Breast epithelium (tissue), 4 donors: Measurements from ENCODE around the gene STX8. TPM values are rescaled to one million over a fixed set of nuclear protein-coding genes. Genes with fewer than 3 reads are reported as not detected.
"Not testable (repeated sequence)": the region's sequence is repeated elsewhere in the genome, so short reads cannot be mapped to it uniquely, and the experiment has no call there.

Source experiments
- DNase-seq, 2 donors: peaks; one replicate each; pipeline ENCODE4 v3.0.0-alpha.2; 2019; ENCODE audit warnings: low spot score in 2 of 2
- H3K27ac ChIP-seq, 2 donors: fragments of 200-600 bp; sonication (generic) in 1 of 2; one replicate each; pipeline ENCODE4 v1.5.1; 2016 to 2019; ENCODE audit warnings: mild to moderate bottlenecking in 1 of 2
- H3K27me3 ChIP-seq, 2 donors: fragments of 200-600 bp; sonication (generic) in 1 of 2; one replicate each; pipeline versions ENCODE4 v1.5.1 to v1.6.0; 2017 to 2019; ENCODE audit warnings: control low read depth in 1 of 2, mild to moderate bottlenecking in 1 of 2
- H3K36me3 ChIP-seq: fragments of 200-600 bp; one replicate; pipeline ENCODE4 v1.5.1; 2019
- H3K4me1 ChIP-seq, 2 donors: fragments of 200-600 bp; sonication (generic); one replicate each; pipeline ENCODE4 v1.5.1; 2016 to 2019; ENCODE audit warnings: control low read depth in 1 of 2
- H3K4me3 ChIP-seq, 3 donors: fragments of 200-600 bp; sonication (generic); 1 replicate in 2 of 3; 2 replicates in 1 of 3; pipeline ENCODE4 v1.5.1; 2016 to 2019; ENCODE audit warnings: mild to moderate bottlenecking in 3 of 3, moderate library complexity in 2 of 3
- H3K9me3 ChIP-seq, 2 donors: fragments of 200-600 bp; sonication (generic) in 1 of 2; one replicate each; pipeline ENCODE4 v1.5.1; 2016 to 2019; ENCODE audit warnings: control low read depth in 1 of 2
- POLR2A ChIP-seq: fragments of 450-650 bp; IDR thresholded peaks from one replicate; pipeline ENCODE4 v1.6.1; 2016; ENCODE audit warnings: antibody characterized with exemption, mild to moderate bottlenecking, moderate library complexity
- POLR2AphosphoS5 ChIP-seq, 3 donors: sonication (generic); formaldehyde crosslinking; IDR thresholded peaks; one replicate each; pipeline ENCODE4 v1.6.1; 2017; ENCODE audit warnings: antibody characterized with exemption in 3 of 3
- intact Hi-C: fragments of 100-400 bp; cut with DNase I; formaldehyde crosslinking; loops from one replicate; pipeline ENCODE4 v1.15.1; 2023; ENCODE audit warnings: low total_unique reads
- total RNA-seq, 3 donors: library from RNA; depleted of rRNA; stranded (reverse); fragments of >200 nt; gene quantifications; one replicate each; pipeline ENCODE4 v1.1.0, GENCODE V29; 2016
- TF ChIP-seq, protein P1 (sequence below), 3 donors: fragments of 450-650 bp; IDR thresholded peaks; one replicate each; pipeline ENCODE4 v1.5.1; 2016 to 2017; ENCODE audit warnings: antibody characterized with exemption in 3 of 3, mild to moderate bottlenecking in 3 of 3, moderate library complexity in 3 of 3

STX8 gene
- total RNA-seq, 3 donors from 2014 or later, result 54.1 to 101 (median 60.4) TPM

DNA sequence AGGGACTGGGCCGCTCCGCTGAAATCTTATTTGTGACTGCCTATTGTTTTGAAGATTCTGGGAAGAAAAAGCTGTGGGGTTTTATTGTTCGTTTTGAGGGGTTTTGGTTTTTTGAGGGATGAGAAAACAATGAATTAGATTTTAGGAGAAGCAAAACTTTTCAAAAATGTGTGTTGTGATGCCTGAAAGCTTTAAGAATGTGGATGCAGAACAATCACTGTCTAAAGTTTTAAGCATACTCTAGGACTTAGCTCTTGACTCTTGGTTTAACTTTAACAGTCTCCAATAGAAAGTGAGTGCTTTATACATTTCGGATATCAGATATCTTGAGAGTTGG lies 1.7 kb upstream of the STX8 start:
- TF ChIP-seq, protein P1, sequence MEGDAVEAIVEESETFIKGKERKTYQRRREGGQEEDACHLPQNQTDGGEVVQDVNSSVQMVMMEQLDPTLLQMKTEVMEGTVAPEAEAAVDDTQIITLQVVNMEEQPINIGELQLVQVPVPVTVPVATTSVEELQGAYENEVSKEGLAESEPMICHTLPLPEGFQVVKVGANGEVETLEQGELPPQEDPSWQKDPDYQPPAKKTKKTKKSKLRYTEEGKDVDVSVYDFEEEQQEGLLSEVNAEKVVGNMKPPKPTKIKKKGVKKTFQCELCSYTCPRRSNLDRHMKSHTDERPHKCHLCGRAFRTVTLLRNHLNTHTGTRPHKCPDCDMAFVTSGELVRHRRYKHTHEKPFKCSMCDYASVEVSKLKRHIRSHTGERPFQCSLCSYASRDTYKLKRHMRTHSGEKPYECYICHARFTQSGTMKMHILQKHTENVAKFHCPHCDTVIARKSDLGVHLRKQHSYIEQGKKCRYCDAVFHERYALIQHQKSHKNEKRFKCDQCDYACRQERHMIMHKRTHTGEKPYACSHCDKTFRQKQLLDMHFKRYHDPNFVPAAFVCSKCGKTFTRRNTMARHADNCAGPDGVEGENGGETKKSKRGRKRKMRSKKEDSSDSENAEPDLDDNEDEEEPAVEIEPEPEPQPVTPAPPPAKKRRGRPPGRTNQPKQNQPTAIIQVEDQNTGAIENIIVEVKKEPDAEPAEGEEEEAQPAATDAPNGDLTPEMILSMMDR (IDR thresholded peaks at IDR 0.05), result no peak
- no peak for TF ChIP-seq POLR2A
- TF ChIP-seq POLR2AphosphoS5 (IDR thresholded peaks at IDR 0.05), result no peak
- DNase-seq, result no peak
- H3K36me3 ChIP-seq, result no peaks in the 10 kb centered on the region
- peak overlapping the region in 2 of 3 donors; percentile 73 to 79 for H3K4me3 ChIP-seq
- H3K4me1 ChIP-seq, result no peaks in the 10 kb centered on the region
- no peaks in the 10 kb centered on the region for H3K27me3 ChIP-seq
- intact Hi-C loops, result no loop called here
- no peaks in the 10 kb centered on the region for H3K9me3 ChIP-seq
- H3K27ac ChIP-seq, result no peak overlapping the region

GRCh38 chr17:9576521-9577372 lies 1.1 kb upstream of the STX8 start, which contains the start of gene CFAP52:
TSS of gene CFAP52 (plus strand) at chr17:9576642. CDS start at chr17:9576696, 54 bp downstream.
- H3K36me3 ChIP-seq, result no peaks in the 10 kb centered on the region
- H3K27ac ChIP-seq, result peak within 1 kb of the TSS; percentile 56 to 71
- DNase-seq, result peak; percentile 32 to 56
- H3K4me1 ChIP-seq, result no peaks in the 10 kb centered on the region
- no peaks in the 10 kb centered on the region for H3K27me3 ChIP-seq
- H3K4me3 ChIP-seq, result peak within 1 kb of the TSS; percentile 73 to 91 (median 79)
- no peaks in the 10 kb centered on the region for H3K9me3 ChIP-seq
- intact Hi-C loops, result no loop called here
- TF ChIP-seq POLR2A, result no peak
- peak in 1 of 3 donors; percentile 17 for TF ChIP-seq POLR2AphosphoS5 (IDR thresholded peaks at IDR 0.05)
- TF ChIP-seq, protein P1 (IDR thresholded peaks at IDR 0.05), result peak; percentile 22 to 60 (median 40)

GRCh38 chr17:9571201-9571600 lies 4.4 kb downstream of the STX8 start:
- H3K4me3 ChIP-seq, result no peak overlapping the region
- no peaks in the 10 kb centered on the region for H3K9me3 ChIP-seq
- DNase-seq, result no peak
- intact Hi-C loops, result no loop called here
- no peaks in the 10 kb centered on the region for H3K4me1 ChIP-seq
- H3K27ac ChIP-seq, result no peak overlapping the region
- no peaks in the 10 kb centered on the region for H3K27me3 ChIP-seq
- H3K36me3 ChIP-seq, result no peaks in the 10 kb centered on the region
- no peak for TF ChIP-seq POLR2AphosphoS5 (IDR thresholded peaks at IDR 0.05)
- no peak for TF ChIP-seq POLR2A
- TF ChIP-seq, protein P1 (IDR thresholded peaks at IDR 0.05), result no peak

DNA sequence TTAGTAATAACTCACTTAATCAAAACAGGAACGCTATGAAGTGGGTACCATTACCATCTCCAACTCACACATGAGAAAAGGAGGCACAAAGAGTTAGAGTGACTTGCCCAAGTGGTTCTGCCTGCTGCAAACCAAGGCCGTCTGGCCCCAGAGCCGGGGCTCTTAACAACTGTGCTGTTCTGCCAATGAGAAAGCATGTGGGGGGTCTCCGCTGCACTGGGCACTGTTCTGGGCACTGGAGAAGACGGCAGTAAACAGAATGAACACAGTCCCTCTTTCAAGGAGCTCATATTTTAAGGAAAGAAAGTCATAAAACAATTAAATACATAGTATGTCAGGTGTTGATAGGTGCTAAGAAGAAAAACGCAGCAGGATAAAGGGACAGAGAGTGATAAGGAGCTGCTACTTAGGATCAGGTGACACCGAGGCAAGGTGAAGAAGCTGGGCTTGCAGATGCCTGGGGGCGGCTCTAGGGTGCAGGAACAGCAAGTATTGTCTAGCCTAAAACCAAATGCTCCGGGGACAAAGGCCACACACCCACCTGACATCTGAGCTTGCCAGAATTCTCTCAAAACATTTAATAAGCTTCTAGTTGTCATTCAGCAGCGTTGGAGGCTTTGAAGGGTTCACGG lies 6.5 kb downstream of the STX8 start:
- no peaks in the 10 kb centered on the region for H3K4me1 ChIP-seq
- H3K4me3 ChIP-seq, result no peak overlapping the region
- H3K27ac ChIP-seq, result no peak overlapping the region
- intact Hi-C loops, result no loop called here
- no peaks in the 10 kb centered on the region for H3K27me3 ChIP-seq
- no peaks in the 10 kb centered on the region for H3K36me3 ChIP-seq
- no peaks in the 10 kb centered on the region for H3K9me3 ChIP-seq
- DNase-seq, result no peak
- no peak for TF ChIP-seq POLR2AphosphoS5 (IDR thresholded peaks at IDR 0.05)
- TF ChIP-seq POLR2A, result no peak
- TF ChIP-seq, protein P1 (IDR thresholded peaks at IDR 0.05), result no peak

GRCh38 chr17:9568004-9568403 lies 7.6 kb downstream of the STX8 start:
- DNase-seq, result no peak
- Histone ChIP-seq H3K27me3 (no peaks in the 10 kb centered on the region), H3K9me3 (no peaks in the 10 kb centered on the region), H3K4me3 (no peak overlapping the region), H3K27ac (no peak overlapping the region), H3K4me1 (no peaks in the 10 kb centered on the region), H3K36me3 (no peaks in the 10 kb centered on the region)
- intact Hi-C loops, result no loop called here
- no peak for TF ChIP-seq POLR2AphosphoS5 (IDR thresholded peaks at IDR 0.05)
- TF ChIP-seq, protein P1 (IDR thresholded peaks at IDR 0.05), result no peak
- no peak for TF ChIP-seq POLR2A

DNA sequence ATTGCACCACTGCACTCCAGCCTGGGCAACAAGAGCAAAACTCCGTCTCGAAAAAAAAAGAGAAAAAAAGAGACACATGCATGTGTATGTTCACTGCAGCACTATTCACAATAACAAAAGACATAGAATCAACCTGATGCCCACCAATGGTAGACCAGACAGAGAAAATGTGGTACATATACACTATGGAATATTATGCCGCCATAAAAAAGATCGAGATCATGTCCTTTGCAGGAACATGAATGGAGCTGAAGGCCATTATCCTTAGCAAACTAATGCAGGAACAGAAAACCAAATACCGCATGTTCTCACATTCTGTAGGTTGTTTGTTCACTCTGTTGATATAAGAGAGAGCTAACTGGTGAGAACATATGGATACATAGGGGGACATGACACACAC lies 8.9 kb downstream of the STX8 start:
- DNase-seq, H3K27ac ChIP-seq, H3K27me3 ChIP-seq, H3K4me1 ChIP-seq, H3K36me3 ChIP-seq, H3K9me3 ChIP-seq, H3K4me3 ChIP-seq, intact Hi-C loops: not testable (repeated sequence)
